Lung (tissue), 12 donors: Measurements from ENCODE around the gene PTCHD4. TPM values are rescaled to one million over a fixed set of nuclear protein-coding genes. Genes with fewer than 3 reads are reported as not detected.
A peak's percentile ranks its signal among the peaks of the same experiment; 100 is the strongest.

Experiments
- ATAC-seq: fragments of 200-7000 bp; cut with Tn5 transposase; one replicate; pipeline ENCODE4 v1.9.1; 2020; ENCODE audit warnings: moderate number of reproducible peaks; ENCODE audit not compliant: insufficient read depth, low FRiP score
- DNase-seq, 3 donors: peaks; one replicate each; pipeline ENCODE4 v3.0.0-alpha.2; 2013 to 2017
- H3K27ac ChIP-seq, 2 donors: one replicate each; pipeline ENCODE4 v1.5.1; 2013; ENCODE audit warnings: mild to moderate bottlenecking in 2 of 2, moderate library complexity in 2 of 2, control low read depth in 1 of 2, inconsistent platforms in 1 of 2, low read depth in 1 of 2, low read length in 1 of 2
- H3K27me3 ChIP-seq, 3 donors: one replicate each; pipeline ENCODE4 v1.5.1; 2013; ENCODE audit warnings: low read length in 2 of 3; ENCODE audit not compliant: control insufficient read depth in 3 of 3, insufficient read depth in 3 of 3
- H3K36me3 ChIP-seq, 4 donors: one replicate each; pipeline ENCODE4 v1.5.1; 2013; ENCODE audit warnings: low read length in 4 of 4, mild to moderate bottlenecking in 1 of 4, moderate library complexity in 1 of 4; ENCODE audit not compliant: control insufficient read depth in 4 of 4, insufficient read depth in 4 of 4
- H3K4me1 ChIP-seq, 5 donors: one replicate each; pipeline ENCODE4 v1.5.1; 2013; ENCODE audit warnings: low read length in 5 of 5, mild to moderate bottlenecking in 2 of 5, moderate library complexity in 1 of 5; ENCODE audit not compliant: control insufficient read depth in 5 of 5, insufficient read depth in 5 of 5
- H3K4me3 ChIP-seq: one replicate; pipeline ENCODE4 v1.5.1; 2013; ENCODE audit warnings: mild to moderate bottlenecking, control low read depth, moderate library complexity
- H3K9ac ChIP-seq, 2 donors: one replicate each; pipeline ENCODE4 v1.5.1; 2013; ENCODE audit warnings: low read length in 2 of 2, control low read depth in 1 of 2; ENCODE audit not compliant: insufficient read depth in 1 of 2
- H3K9me3 ChIP-seq, 4 donors: one replicate each; pipeline ENCODE4 v1.5.1; 2013; ENCODE audit warnings: low read length in 3 of 4, mild to moderate bottlenecking in 1 of 4, moderate library complexity in 1 of 4; ENCODE audit not compliant: control insufficient read depth in 4 of 4, insufficient read depth in 3 of 4
- WGBS, 2 donors: extraction: QIAGEN DNeasy Blood & Tissue Kit; methylation state at CpG; one replicate each; pipeline ENCODE4 v1.1.7; 2013; 5-methylcytosine and 5-hydroxymethylcytosine counted together
- polyA plus RNA-seq, 2 donors: library from polyadenylated mRNA; stranded (reverse); fragments of 200-250 nt; gene quantifications; one replicate each; pipeline ENCODE4 v1.2.1, GENCODE V29; 2013
- total RNA-seq, 2 donors: library from RNA; depleted of rRNA in 1 of 2; stranded (reverse); fragments of >200 nt in 1 of 2; gene quantifications; one replicate each; pipeline ENCODE4 v1.2.1, GENCODE V29; 2014 to 2021
- TF ChIP-seq, protein P1 (sequence below): IDR thresholded peaks from 2 replicates; pipeline ENCODE4 v1.5.1; 2012; ENCODE audit warnings: mild to moderate bottlenecking; ENCODE audit errors: control extremely low read depth, extremely low read depth
- donor health status: control.
- donor health status: control.
- donor health status: Bipolar disorder and iron deficiency.
- donor health status: healthy.
- donor health status: DM: yes; HTN: yes; CAD: no.

The PTCHD4 gene
- total and polyA plus RNA-seq, 4 donors, result 0.03 to 0.52 (median 0.22) TPM

GRCh38 chr6:48068278-48069251 lies 42.4 kb downstream of the PTCHD4 start:
- Histone ChIP-seq H3K4me3 (no peak overlapping the region), H3K27ac (no peak overlapping the region), H3K27me3 (peaks cover 0 to 20% (median 11%) of the 10 kb centered on the region in 3 donors), H3K36me3 (no peaks in the 10 kb centered on the region), H3K4me1 (peaks cover 0 to 13% (median 6%) of the 10 kb centered on the region in 5 donors), H3K9ac (no peak overlapping the region), H3K9me3 (peaks cover 0 to 3% (median 0%) of the 10 kb centered on the region in 4 donors)
- peak; percentile 19 for ATAC-seq
- TF ChIP-seq, protein P1, sequence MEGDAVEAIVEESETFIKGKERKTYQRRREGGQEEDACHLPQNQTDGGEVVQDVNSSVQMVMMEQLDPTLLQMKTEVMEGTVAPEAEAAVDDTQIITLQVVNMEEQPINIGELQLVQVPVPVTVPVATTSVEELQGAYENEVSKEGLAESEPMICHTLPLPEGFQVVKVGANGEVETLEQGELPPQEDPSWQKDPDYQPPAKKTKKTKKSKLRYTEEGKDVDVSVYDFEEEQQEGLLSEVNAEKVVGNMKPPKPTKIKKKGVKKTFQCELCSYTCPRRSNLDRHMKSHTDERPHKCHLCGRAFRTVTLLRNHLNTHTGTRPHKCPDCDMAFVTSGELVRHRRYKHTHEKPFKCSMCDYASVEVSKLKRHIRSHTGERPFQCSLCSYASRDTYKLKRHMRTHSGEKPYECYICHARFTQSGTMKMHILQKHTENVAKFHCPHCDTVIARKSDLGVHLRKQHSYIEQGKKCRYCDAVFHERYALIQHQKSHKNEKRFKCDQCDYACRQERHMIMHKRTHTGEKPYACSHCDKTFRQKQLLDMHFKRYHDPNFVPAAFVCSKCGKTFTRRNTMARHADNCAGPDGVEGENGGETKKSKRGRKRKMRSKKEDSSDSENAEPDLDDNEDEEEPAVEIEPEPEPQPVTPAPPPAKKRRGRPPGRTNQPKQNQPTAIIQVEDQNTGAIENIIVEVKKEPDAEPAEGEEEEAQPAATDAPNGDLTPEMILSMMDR, result no peak
- peak in 2 of 3 donors; percentile 16 to 25 for DNase-seq
- WGBS, 2 donors, result 3 to 5% methylated on average over 54 to 64 of the region's 64 CpGs

DNA sequence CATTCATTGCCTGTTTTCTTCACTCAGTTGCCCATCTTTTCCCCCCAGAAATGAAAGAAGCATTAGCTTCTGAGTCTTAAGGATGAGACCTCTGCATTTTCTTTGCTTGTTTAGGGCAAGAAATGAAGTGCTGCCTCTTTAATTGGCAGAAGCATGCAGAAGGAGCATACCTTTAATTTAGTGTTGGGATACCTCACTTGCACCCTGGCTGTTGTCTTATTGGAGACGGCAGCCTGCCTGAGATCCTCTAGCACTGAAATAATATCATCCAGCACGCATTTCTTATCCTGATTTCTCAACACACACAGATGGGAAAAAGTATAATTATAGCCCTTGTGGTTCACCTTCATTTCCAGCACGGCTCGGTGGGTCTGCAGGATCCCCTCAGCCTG lies 43.1 kb downstream of the PTCHD4 start:
- Histone ChIP-seq H3K27me3 (peaks cover 0 to 20% (median 11%) of the 10 kb centered on the region in 3 donors), H3K27ac (no peak overlapping the region), H3K4me1 (peaks cover 0 to 12% (median 6%) of the 10 kb centered on the region in 5 donors), H3K36me3 (no peaks in the 10 kb centered on the region), H3K4me3 (no peak overlapping the region), H3K9ac (no peak overlapping the region), H3K9me3 (peaks cover 0 to 3% (median 0%) of the 10 kb centered on the region in 4 donors)
- ATAC-seq (no peak), DNase-seq (no peak)
- 23 to 32% methylated on average over 4 of the region's 4 CpGs for WGBS, 2 donors
- TF ChIP-seq, protein P1, result no peak

GRCh38 chr6:48067148-48067712 lies 43.8 kb downstream of the PTCHD4 start:
- ATAC-seq (no peak), DNase-seq (no peak)
- no peak overlapping the region for H3K27ac ChIP-seq
- TF ChIP-seq, protein P1, result no peak
- no peak overlapping the region for H3K9ac ChIP-seq
- H3K9me3 ChIP-seq, result peaks cover 0 to 3% (median 0%) of the 10 kb centered on the region in 4 donors
- peaks cover 0 to 20% (median 11%) of the 10 kb centered on the region in 3 donors for H3K27me3 ChIP-seq
- WGBS, 2 donors, result 69 to 76% methylated on average over 3 of the region's 3 CpGs
- no peaks in the 10 kb centered on the region for H3K36me3 ChIP-seq
- no peak overlapping the region for H3K4me3 ChIP-seq
- peaks cover 0 to 12% (median 6%) of the 10 kb centered on the region in 5 donors for H3K4me1 ChIP-seq
